HG03095 (cell line): ENCODE results near the gene CST3.
"Not testable (repeated sequence)": the region's sequence is repeated elsewhere in the genome, so short reads cannot be mapped to it uniquely, and the experiment has no call there.

Source experiments
- ATAC-seq: cut with Tn5 transposase; IDR thresholded peaks from one replicate; pipeline ENCODE4 v1.9.1; 2021; ENCODE audit warnings: moderate library complexity; ENCODE audit not compliant: unreplicated experiment

The CST3 gene

GRCh38 chr20:23637282-23638221 is at the start of gene CST3:
TSS of gene CST3 (minus strand) at chr20:23637955. CDS start at chr20:23637862, 93 bp downstream.
- peak; percentile 49 for ATAC-seq

- no peak for ATAC-seq
These were observed 48.4 kb upstream of the CST3 start for GRCh38 chr20:23686046-23686750.

GRCh38 chr20:23685529-23685896 is 47.8 kb upstream of the CST3 start:
- ATAC-seq = not testable (repeated sequence)

- no peak for ATAC-seq
These were observed 46.5 kb upstream of the CST3 start for GRCh38 chr20:23684261-23684660.

- ATAC-seq = no peak
These were observed 46.1 kb upstream of the CST3 start for GRCh38 chr20:23683807-23684206.

GRCh38 chr20:23683281-23683680 is 45.5 kb upstream of the CST3 start:
- ATAC-seq = no peak

GRCh38 chr20:23680146-23680545 is 42.4 kb upstream of the CST3 start:
- no peak for ATAC-seq

GRCh38 chr20:23679133-23680092 is 41.7 kb upstream of the CST3 start:
- ATAC-seq = no peak

- no peak for ATAC-seq
These were observed 35.5 kb upstream of the CST3 start for GRCh38 chr20:23673209-23673608.

- no peak for ATAC-seq
These were observed 34.4 kb upstream of the CST3 start for GRCh38 chr20:23672158-23672557.

- ATAC-seq = no peak
These were observed 33.7 kb upstream of the CST3 start for GRCh38 chr20:23671479-23671878.

- ATAC-seq = no peak
These were observed 32.6 kb upstream of the CST3 start for GRCh38 chr20:23670361-23670760.

- no peak for ATAC-seq
These were observed 32.1 kb upstream of the CST3 start for GRCh38 chr20:23669866-23670265.

- no peak for ATAC-seq
These were observed 31.6 kb upstream of the CST3 start for GRCh38 chr20:23669327-23669726.

GRCh38 chr20:23668477-23668951 is 30.8 kb upstream of the CST3 start:
- no peak for ATAC-seq

- no peak for ATAC-seq
These were observed 29.9 kb upstream of the CST3 start for GRCh38 chr20:23667666-23668065.

GRCh38 chr20:23666698-23667097 is 28.9 kb upstream of the CST3 start:
- ATAC-seq = no peak

- ATAC-seq = no peak
These were observed 28.4 kb upstream of the CST3 start for GRCh38 chr20:23666189-23666588.

- no peak for ATAC-seq
These were observed 27.2 kb upstream of the CST3 start for GRCh38 chr20:23664954-23665353.

GRCh38 chr20:23664046-23664445 is 26.3 kb upstream of the CST3 start:
- not testable (repeated sequence) for ATAC-seq

- ATAC-seq = no peak
These were observed 25.4 kb upstream of the CST3 start for GRCh38 chr20:23663180-23663579.
